Stomach (tissue), 9 donors: Measurements from ENCODE around the gene MYO5B. TPM values are rescaled to one million over a fixed set of nuclear protein-coding genes. Genes with fewer than 3 reads are reported as not detected.
"Not testable (repeated sequence)": the region's sequence is repeated elsewhere in the genome, so short reads cannot be mapped to it uniquely, and the experiment has no call there.

Experiments used
- DNase-seq, 2 donors: peaks; one replicate each; pipeline versions ENCODE4 v3.0.0 to v3.0.0-alpha.2; 2013 to 2019
- H3K27ac ChIP-seq, 5 donors: fragments of 200-600 bp in 4 of 5; sonication (generic) in 4 of 5; one replicate each; pipeline ENCODE4 v1.5.1; 2013 to 2019; ENCODE audit warnings: mild to moderate bottlenecking in 1 of 5, moderate library complexity in 1 of 5
- H3K27me3 ChIP-seq, 3 donors: fragments of 200-600 bp; sonication (generic); one replicate each; pipeline ENCODE4 v1.5.1; 2017 to 2019; ENCODE audit warnings: mixed run types in 1 of 3
- H3K36me3 ChIP-seq, 4 donors: fragments of 200-600 bp; sonication (generic); 1 replicate in 3 of 4; 2 replicates in 1 of 4; pipeline ENCODE4 v1.5.1; 2016 to 2019
- H3K4me1 ChIP-seq, 4 donors: fragments of 200-600 bp; sonication (generic); one replicate each; pipeline ENCODE4 v1.5.1; 2016 to 2019
- H3K4me3 ChIP-seq, 4 donors: fragments of 200-600 bp; sonication (generic) in 3 of 4; one replicate each; pipeline ENCODE4 v1.5.1; 2016 to 2019; ENCODE audit warnings: mild to moderate bottlenecking in 1 of 4
- H3K9me3 ChIP-seq, 4 donors: fragments of 200-600 bp; sonication (generic); one replicate each; pipeline ENCODE4 v1.5.1; 2016 to 2019
- EP300 ChIP-seq: sonication (generic); formaldehyde crosslinking; IDR thresholded peaks from one replicate; pipeline ENCODE4 v1.6.1; 2017; ENCODE audit warnings: antibody characterized with exemption
- POLR2A ChIP-seq, 4 donors: fragments of 450-650 bp; IDR thresholded peaks; one replicate each; pipeline ENCODE4 v1.6.1; 2016; ENCODE audit warnings: antibody characterized with exemption in 4 of 4, control low read depth in 2 of 4, mild to moderate bottlenecking in 1 of 4, moderate library complexity in 1 of 4
- POLR2AphosphoS5 ChIP-seq, 3 donors: sonication (generic); formaldehyde crosslinking; IDR thresholded peaks; one replicate each; pipeline ENCODE4 v1.6.1; 2016; ENCODE audit warnings: antibody characterized with exemption in 3 of 3
- WGBS, 5 donors: extraction: QIAGEN DNeasy Blood & Tissue Kit in 3 of 5; methylation state at CpG; one replicate each; pipeline versions ENCODE4 v1.1.5 to v1.1.7; 2013 to 2018; 5-methylcytosine and 5-hydroxymethylcytosine counted together
- intact Hi-C: fragments of 100-400 bp; cut with DNase I; formaldehyde crosslinking; loops from one replicate; pipeline ENCODE4 v1.15.1; 2023; ENCODE audit warnings: low total_unique reads
- polyA plus RNA-seq, 3 donors: library from polyadenylated mRNA; stranded (reverse); fragments of 200-250 nt; gene quantifications; one replicate each; pipeline ENCODE4 v1.2.3, GENCODE V29; 2013
- total RNA-seq, 5 donors: library from RNA; depleted of rRNA; stranded (reverse); fragments of >200 nt; gene quantifications; one replicate each; pipeline versions ENCODE4 v1.1.0 to v1.2.3, GENCODE V29; 2014 to 2016
- TF ChIP-seq, protein P1 (sequence below), 7 experiments: fragments of 450-650 bp in 4 of 7; fragments of 200-600 bp in 3 of 7; sonication (generic) in 3 of 7; IDR thresholded peaks; one replicate each; pipeline ENCODE4 v1.5.1; 2016 to 2019; ENCODE audit warnings: antibody characterized with exemption in 7 of 7, control low read depth in 2 of 7, mild to moderate bottlenecking in 1 of 7
- donor health status: healthy with polysubstance abuse.
- donor health status: Bipolar disorder and iron deficiency.
- donor health status: healthy.

MYO5B gene
- total and polyA plus RNA-seq, 8 donors: 13.6 to 224 (median 33.7) TPM

DNA sequence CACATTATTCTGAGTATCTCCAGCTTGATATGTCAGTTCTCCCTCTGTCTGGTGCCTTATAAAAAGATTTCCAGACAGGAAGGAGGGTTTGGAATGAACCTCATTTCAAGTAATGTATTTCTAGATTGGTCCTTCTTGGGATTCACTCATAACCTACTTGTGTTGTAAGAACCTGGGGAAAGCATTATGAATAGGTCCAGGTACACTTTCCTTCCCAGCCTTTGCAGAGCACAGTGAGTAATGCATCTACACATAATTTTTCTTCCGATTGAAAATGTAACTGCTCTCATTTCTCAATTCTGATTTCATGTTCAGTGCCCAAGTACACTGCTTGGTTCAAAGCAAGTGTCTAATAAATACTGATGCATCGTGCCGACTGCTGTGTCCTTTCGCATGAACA, 356.6 kb downstream of the MYO5B start:
- Histone ChIP-seq H3K9me3 (no peaks in the 10 kb centered on the region), H3K4me3 (no peak overlapping the region), H3K36me3 (peaks cover 3 to 53% (median 32%) of the 10 kb centered on the region in 4 donors), H3K27me3 (no peaks in the 10 kb centered on the region), H3K4me1 (peaks cover 0 to 39% (median 9%) of the 10 kb centered on the region in 4 donors), H3K27ac (no peak overlapping the region)
- no peak for TF ChIP-seq POLR2AphosphoS5 (IDR thresholded peaks at IDR 0.05)
- no peak for TF ChIP-seq POLR2A (IDR thresholded peaks at IDR 0.05)
- intact Hi-C loops: no loop called here
- DNase-seq: no peak
- WGBS, 5 donors: 95 to 97% (median 96%) methylated on average over 4 of the region's 4 CpGs

DNA sequence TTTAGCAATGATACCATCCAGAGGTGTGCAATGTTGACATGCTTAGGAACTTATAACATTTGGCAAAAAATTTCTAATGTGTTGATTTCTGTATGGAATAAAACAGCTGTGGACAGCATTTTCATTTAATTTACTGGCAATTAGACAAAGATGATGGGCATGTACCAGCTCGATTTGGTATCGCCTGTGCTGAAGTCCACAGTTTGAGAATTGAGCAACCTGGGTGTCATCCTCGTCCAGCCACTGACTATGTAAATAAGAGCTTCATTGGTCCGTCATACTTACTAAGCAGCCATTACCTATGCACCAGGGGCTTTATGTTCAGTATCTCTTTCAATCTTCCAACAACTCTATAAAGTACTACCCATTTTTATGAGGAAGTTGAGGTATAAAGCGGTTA, 357.1 kb downstream of the MYO5B start:
- Histone ChIP-seq H3K27ac (no peak overlapping the region), H3K4me3 (no peak overlapping the region), H3K27me3 (no peaks in the 10 kb centered on the region), H3K4me1 (peaks cover 0 to 39% (median 9%) of the 10 kb centered on the region in 4 donors), H3K9me3 (no peaks in the 10 kb centered on the region), H3K36me3 (peaks cover 3 to 50% (median 31%) of the 10 kb centered on the region in 4 donors)
- intact Hi-C loops: no loop called here
- no peak for DNase-seq
- TF ChIP-seq, protein P1, sequence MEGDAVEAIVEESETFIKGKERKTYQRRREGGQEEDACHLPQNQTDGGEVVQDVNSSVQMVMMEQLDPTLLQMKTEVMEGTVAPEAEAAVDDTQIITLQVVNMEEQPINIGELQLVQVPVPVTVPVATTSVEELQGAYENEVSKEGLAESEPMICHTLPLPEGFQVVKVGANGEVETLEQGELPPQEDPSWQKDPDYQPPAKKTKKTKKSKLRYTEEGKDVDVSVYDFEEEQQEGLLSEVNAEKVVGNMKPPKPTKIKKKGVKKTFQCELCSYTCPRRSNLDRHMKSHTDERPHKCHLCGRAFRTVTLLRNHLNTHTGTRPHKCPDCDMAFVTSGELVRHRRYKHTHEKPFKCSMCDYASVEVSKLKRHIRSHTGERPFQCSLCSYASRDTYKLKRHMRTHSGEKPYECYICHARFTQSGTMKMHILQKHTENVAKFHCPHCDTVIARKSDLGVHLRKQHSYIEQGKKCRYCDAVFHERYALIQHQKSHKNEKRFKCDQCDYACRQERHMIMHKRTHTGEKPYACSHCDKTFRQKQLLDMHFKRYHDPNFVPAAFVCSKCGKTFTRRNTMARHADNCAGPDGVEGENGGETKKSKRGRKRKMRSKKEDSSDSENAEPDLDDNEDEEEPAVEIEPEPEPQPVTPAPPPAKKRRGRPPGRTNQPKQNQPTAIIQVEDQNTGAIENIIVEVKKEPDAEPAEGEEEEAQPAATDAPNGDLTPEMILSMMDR (IDR thresholded peaks at IDR 0.05): no peak
- TF ChIP-seq EP300 (no peak), POLR2AphosphoS5 (IDR thresholded peaks at IDR 0.05) (no peak), POLR2A (IDR thresholded peaks at IDR 0.05) (no peak)
- 82 to 96% (median 93%) methylated on average over 5 of the region's 5 CpGs for WGBS, 5 donors

DNA sequence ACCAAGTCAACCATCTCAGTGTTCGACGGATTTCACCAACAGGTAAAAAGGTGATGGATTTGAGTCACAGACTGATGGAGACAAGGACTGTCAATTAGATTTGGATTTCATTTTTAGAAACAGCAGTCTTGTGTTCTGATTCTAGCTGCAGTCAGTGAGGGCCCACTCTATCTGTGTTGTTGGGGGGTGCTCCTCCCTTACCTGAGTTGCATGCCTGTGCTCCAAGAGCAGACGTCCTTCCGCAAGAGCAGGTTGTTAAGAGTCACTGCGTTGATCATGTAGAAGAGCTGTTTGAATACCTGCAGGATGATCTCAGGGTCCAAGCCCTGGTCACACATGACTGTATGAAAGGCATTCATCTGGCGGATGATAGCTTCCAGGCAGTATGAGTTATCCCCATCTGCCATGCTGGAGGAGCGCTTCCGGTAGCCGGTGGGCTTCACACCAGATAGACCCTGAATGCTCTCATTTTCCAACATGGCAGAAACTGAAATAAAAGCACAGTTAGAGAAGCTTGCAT, 357.6 kb downstream of the MYO5B start:
- Histone ChIP-seq H3K4me1 (peaks cover 0 to 39% (median 9%) of the 10 kb centered on the region in 4 donors), H3K36me3 (peaks cover 0 to 44% (median 28%) of the 10 kb centered on the region in 4 donors)
- H3K4me3 ChIP-seq, H3K27me3 ChIP-seq, H3K27ac ChIP-seq, DNase-seq, H3K9me3 ChIP-seq, intact Hi-C loops: not testable (repeated sequence)
- 83 to 91% (median 87%) methylated on average over 9 of the region's 9 CpGs for WGBS, 5 donors

DNA sequence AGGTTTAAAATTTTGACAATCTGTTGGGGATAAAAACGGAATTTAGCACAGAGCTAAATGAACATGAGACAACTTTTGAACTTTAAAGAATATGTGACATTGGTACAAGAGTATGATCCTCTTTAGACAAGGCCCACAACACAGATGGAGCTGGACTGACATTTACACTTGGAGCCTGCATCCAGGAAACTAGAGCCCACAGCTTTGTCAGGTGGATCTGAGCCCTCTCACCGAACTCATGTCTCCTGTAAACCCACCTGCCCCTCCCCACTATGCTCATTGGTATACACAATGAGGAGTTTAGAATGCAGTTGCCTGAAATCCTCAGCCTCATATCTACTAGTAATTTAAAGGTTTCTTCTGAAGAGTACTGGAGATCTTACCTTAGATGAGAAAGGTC, 359.5 kb downstream of the MYO5B start:
- Histone ChIP-seq H3K9me3 (no peaks in the 10 kb centered on the region), H3K36me3 (peaks cover 0 to 26% (median 14%) of the 10 kb centered on the region in 4 donors), H3K27me3 (no peaks in the 10 kb centered on the region), H3K27ac (peak overlapping the region in 3 of 5 donors; percentile 27 to 74 (median 35)), H3K4me3 (no peak overlapping the region), H3K4me1 (peaks cover 0 to 39% (median 9%) of the 10 kb centered on the region in 4 donors)
- intact Hi-C loops: no loop called here
- 34 to 68% (median 54%) methylated on average over 2 of the region's 2 CpGs for WGBS, 5 donors
- DNase-seq: no peak
- TF ChIP-seq, protein P1 (IDR thresholded peaks at IDR 0.05): no peak
- TF ChIP-seq POLR2A (IDR thresholded peaks at IDR 0.05) (no peak), POLR2AphosphoS5 (IDR thresholded peaks at IDR 0.05) (no peak), EP300 (no peak)

DNA sequence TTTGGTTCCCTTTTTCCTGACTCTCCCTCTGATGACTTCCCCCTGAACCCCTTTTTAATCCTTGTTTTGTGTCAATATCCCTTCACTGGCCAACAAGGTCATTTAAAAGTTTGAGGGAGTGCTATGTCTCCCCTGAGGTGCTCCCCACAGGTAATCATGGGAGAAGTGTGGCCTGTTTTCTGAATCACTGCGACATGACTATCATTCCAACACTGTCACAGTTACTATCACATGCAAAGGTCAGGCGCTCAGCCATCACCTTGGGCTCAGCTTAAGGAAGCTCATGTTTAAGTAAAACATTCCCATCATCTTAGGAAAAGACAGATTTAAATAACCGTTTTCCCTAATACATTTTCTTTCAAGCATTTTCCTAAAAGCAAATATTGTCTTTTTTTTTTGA, 360.7 kb downstream of the MYO5B start:
- peak overlapping the region in 1 of 5 donors; percentile 34 for H3K27ac ChIP-seq
- no peaks in the 10 kb centered on the region for H3K9me3 ChIP-seq
- intact Hi-C loops: no loop called here
- no peak overlapping the region for H3K4me3 ChIP-seq
- WGBS, 5 donors: 27 to 89% (median 77%) methylated on average over 3 of the region's 3 CpGs
- H3K4me1 ChIP-seq: peaks cover 0 to 39% (median 9%) of the 10 kb centered on the region in 4 donors
- TF ChIP-seq POLR2A (IDR thresholded peaks at IDR 0.05) (no peak), POLR2AphosphoS5 (IDR thresholded peaks at IDR 0.05) (no peak), EP300 (no peak)
- TF ChIP-seq, protein P1 (IDR thresholded peaks at IDR 0.05): no peak
- no peaks in the 10 kb centered on the region for H3K27me3 ChIP-seq
- no peak for DNase-seq
- peaks cover 0 to 20% (median 8%) of the 10 kb centered on the region in 4 donors for H3K36me3 ChIP-seq
